SK-N-MC (cell line): ENCODE data around the gene YPEL4.
A peak's percentile ranks its signal among the peaks of the same experiment; 100 is the strongest.
"Not testable (repeated sequence)": the region's sequence is repeated elsewhere in the genome, so short reads cannot be mapped to it uniquely, and the experiment has no call there.

Experiments used
- DNase-seq: peaks from one replicate; pipeline ENCODE4 v3.0.0-alpha.2; 2011; ENCODE audit warnings: low read depth, low spot score
- H3K27ac ChIP-seq: fragments of 200-600 bp; sonication (generic); 2 replicates; pipeline ENCODE4 v1.5.1; 2016; ENCODE audit warnings: mixed run types
- H3K36me3 ChIP-seq: fragments of 200-600 bp; sonication (generic); 2 replicates; pipeline ENCODE4 v1.6.1; 2017; ENCODE audit warnings: antibody characterized with exemption, low read length, mixed read lengths; ENCODE audit not compliant: insufficient read depth
- H3K4me3 ChIP-seq: fragments of 200-600 bp; sonication (generic); 2 replicates; pipeline ENCODE4 v1.5.1; 2016
- H3K9ac ChIP-seq: fragments of 200-600 bp; sonication (generic); 2 replicates; pipeline ENCODE4 v1.8.0; 2017; ENCODE audit warnings: mixed run types, mixed read lengths; ENCODE audit not compliant: insufficient read length
- H3K9me3 ChIP-seq: fragments of 200-600 bp; sonication (generic); 2 replicates; pipeline ENCODE4 v1.6.1; 2017; ENCODE audit warnings: low read depth, mild to moderate bottlenecking, antibody characterized with exemption, low read length, moderate library complexity, mixed read lengths
- EZH2 ChIP-seq: fragments of 200-600 bp; sonication (generic); IDR thresholded peaks from one replicate; pipeline ENCODE4 v1.6.1; 2017; ENCODE audit warnings: antibody characterized with exemption
- FOXP2 ChIP-seq: optimal IDR thresholded peaks from 2 replicates; pipeline ENCODE3; 2011; ENCODE audit warnings: mild to moderate bottlenecking, moderate library complexity; ENCODE audit not compliant: insufficient read depth; ENCODE audit errors: extremely low read length, control extremely low read depth
- POLR2AphosphoS5 ChIP-seq: IDR thresholded peaks from 2 replicates; pipeline ENCODE4 v1.6.1; 2012; ENCODE audit warnings: mild to moderate bottlenecking, low read depth, low read length, borderline replicate concordance

Gene YPEL4

DNA sequence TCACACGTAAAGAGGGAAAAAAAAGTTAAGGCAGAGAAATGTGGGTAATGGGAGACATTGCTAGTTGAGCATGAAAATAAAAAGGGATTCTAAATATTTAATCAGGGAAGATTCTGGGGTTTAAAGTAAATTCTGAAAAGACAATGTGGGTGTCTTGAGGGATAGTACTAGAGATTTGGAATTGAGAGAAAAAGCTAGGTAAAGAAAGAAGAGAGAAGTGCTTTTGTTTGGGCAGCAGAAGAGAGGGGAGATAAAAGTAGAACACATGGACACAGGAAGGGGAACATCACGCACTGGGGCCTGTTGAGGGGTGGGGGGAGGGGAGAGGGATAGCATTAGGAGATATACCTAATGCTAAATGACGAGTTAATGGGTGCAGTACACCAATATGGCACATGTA is 3.5 kb upstream of the YPEL4 start:
- Histone ChIP-seq H3K27ac (no peak overlapping the region), H3K36me3 (no peaks in the 10 kb centered on the region), H3K9me3 (no peaks in the 10 kb centered on the region), H3K9ac (no peak overlapping the region), H3K4me3 (no peak overlapping the region)
- TF ChIP-seq FOXP2 (no peak), EZH2 (no peak), POLR2AphosphoS5 (no peak)
- no peak for DNase-seq

DNA sequence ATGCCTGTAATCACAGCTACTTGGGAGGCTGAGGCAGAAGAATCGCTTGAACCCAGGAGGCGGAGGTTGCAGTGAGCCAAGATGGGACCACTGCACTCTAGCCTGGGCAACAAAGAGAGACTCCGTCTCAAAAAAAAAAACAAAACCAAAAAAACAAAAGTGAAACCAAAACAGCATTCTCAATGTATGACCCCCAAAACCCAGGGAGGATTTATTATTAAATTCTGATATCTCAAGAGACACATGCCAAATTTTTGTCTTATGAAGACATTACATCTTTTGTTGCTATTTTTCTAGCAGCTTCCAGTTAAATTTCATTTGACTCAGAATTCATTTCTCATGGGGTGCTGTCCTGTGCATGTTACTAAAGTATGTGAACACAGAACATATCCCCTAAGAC is 3.0 kb upstream of the YPEL4 start:
- Histone ChIP-seq H3K9ac (no peak overlapping the region), H3K27ac (no peak overlapping the region), H3K36me3 (no peaks in the 10 kb centered on the region), H3K9me3 (no peaks in the 10 kb centered on the region), H3K4me3 (no peak overlapping the region)
- no peak for DNase-seq
- TF ChIP-seq FOXP2 (no peak), EZH2 (no peak), POLR2AphosphoS5 (no peak)

DNA sequence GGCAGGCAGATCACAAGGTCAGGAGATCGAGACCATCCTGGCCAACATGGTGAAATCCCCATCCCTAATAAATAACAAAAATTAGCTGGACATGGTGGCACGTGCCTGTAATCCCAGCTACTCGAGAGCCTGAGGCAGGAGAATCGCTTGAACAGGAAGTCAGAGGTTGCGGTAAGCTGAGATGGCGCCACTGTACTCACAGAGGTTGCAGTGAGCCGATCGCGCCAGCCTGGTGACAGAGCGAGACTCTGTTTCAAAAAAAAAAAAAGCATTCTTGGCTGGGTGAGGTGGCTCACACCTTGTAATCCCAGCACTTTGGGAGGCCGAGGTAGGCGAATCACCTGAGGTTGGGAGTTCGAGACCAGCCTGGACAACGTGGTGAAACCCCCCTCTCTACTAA is 2.5 kb upstream of the YPEL4 start:
- not testable (repeated sequence) for H3K36me3 ChIP-seq, H3K9ac ChIP-seq, H3K27ac ChIP-seq, DNase-seq, H3K4me3 ChIP-seq, H3K9me3 ChIP-seq

DNA sequence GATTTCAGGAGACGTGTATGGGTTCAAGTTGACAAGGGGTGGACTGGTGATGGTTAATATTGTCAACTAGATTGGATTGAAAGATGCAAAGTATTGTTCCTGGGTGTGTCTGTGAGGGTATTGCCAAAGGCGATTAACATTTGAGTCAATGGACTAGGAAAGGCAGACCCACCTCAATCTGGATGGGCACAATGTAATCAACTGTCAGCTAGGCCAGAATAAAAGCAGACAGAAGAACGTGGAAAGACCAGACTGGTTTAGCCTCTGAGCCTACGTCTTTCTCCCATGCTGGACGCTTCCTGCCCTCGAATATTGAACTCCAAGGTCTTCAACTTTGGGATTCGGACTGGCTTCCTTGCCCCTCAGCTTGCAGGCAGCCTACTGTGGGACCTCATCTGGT is 1.7 kb upstream of the YPEL4 start:
- no peaks in the 10 kb centered on the region for H3K36me3 ChIP-seq
- DNase-seq = no peak
- H3K4me3 ChIP-seq = no peak overlapping the region
- TF ChIP-seq EZH2 (no peak), FOXP2 (no peak), POLR2AphosphoS5 (no peak)
- H3K27ac ChIP-seq = no peak overlapping the region
- no peak overlapping the region for H3K9ac ChIP-seq
- no peaks in the 10 kb centered on the region for H3K9me3 ChIP-seq

DNA sequence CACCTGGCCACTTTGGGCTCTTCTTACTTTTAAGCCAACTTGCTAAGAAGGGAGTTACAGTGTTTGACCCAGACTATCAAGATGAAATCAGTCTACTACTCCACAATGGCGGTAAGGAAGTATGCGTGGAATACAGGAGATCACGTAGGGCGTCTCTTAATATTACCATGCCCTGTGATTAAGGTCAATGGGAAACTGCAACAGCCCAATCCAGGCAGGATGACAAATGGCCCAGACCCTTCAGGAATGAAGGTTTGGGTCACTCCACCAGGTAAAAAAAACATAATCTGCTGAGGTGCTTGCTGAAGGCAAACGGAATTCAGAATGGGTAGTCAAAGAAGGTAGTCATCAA is 1.0 kb upstream of the YPEL4 start:
- Histone ChIP-seq H3K36me3 (no peaks in the 10 kb centered on the region), H3K4me3 (no peak overlapping the region), H3K9me3 (no peaks in the 10 kb centered on the region), H3K9ac (no peak overlapping the region), H3K27ac (no peak overlapping the region)
- TF ChIP-seq POLR2AphosphoS5 (no peak), EZH2 (no peak), FOXP2 (no peak)
- DNase-seq = no peak

DNA sequence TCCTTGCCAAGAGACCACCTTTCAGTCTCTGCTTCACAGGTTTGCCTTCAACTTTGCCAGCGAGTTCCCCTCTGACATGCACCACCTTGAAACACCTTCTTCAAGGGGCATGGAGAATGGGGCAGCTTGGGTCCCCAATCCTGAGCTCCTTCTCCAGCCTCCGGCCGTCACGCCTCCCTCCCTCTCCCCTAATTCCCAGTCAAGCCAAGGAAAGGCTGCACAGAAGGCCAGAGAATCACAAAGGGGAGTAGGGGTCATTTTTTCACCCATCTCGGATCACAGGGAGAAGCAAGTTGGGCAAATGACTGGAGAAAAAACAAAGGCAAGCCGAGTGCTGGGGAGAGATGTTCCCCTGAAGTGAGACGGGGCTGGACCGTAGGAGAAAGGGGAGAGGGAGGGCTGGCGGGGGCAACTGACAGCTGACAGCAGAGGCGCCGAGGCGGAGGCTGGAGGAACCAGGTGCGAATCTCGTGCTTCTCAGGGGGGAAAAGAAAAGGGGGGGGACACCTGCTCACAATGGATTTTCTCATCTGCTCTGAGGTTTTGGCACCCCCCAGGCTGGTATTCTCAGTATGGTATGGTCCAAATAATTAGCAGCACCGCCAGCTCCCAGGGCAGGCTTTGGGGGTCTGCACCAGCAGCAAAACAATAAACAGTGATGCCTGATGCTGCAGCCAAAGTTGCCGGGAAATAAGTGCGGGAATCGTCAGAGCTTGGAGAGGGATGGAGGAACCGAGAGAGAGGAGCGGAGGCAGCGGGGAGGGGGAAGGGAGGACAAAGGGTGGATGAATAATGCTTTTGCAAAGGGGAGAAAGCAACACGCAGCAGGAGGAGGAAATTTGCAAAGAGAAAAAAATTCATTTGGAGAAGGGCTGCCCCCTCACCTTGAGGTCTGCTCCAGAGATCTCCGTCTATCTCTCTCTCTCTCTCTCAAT is 644 bp downstream of the YPEL4 start:
- TF ChIP-seq EZH2 (no peak), FOXP2 (no peak), POLR2AphosphoS5 (no peak; the same call in 1 of the 2 replicates)
- Histone ChIP-seq H3K27ac (no peak overlapping the region), H3K4me3 (peak overlapping the region; percentile 47)

DNA sequence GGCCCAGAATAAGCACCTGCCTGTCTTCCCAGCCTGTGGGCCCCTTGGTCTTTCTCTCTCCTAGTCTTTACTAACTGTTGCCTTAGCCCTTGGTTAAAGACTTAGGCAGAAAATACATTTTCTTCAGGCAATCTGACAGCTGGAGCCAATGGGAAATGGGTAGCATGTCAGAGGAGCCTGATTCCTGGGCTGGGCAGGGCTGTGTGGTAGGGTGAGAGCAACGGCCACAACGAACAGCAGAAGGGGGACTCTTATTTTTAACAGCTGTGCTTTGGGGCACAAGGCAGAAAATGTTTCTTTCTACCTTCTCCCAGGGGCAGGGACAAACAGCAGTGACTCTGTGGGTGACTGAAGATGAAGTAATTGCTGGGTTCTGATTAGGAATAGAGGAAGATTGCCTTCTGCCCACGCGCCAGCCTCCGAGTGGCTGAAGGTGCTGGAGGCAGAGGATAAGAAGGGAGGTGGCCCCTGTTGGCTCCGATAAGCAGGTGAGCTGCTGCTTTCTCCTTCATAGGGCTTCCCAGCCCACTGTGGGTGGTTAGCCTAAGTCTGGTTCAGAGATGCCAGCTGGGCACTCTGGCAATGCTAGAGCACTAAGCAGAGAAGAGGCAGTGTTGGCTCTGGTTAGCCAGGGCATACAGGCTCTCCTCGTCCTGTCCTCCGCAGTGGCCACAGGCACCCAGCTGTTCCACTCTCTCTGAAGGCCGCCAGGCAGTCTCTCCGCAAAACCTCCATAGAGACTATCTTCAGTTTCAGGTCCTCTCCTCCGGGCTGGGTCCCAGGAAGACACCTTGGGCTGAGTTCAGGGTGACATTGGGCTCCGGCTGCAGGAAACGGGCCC is 1.5 kb downstream of the YPEL4 start:
- no peak overlapping the region for H3K27ac ChIP-seq
- peak overlapping the region; percentile 47 for H3K4me3 ChIP-seq
- no peak overlapping the region for H3K9ac ChIP-seq

More for the DNA sequence above, 644 bp downstream of the YPEL4 start:
- Histone ChIP-seq H3K9ac (no peak overlapping the region), H3K9me3 (no peaks in the 10 kb centered on the region), H3K36me3 (no peaks in the 10 kb centered on the region)
- no peak for DNase-seq

DNA sequence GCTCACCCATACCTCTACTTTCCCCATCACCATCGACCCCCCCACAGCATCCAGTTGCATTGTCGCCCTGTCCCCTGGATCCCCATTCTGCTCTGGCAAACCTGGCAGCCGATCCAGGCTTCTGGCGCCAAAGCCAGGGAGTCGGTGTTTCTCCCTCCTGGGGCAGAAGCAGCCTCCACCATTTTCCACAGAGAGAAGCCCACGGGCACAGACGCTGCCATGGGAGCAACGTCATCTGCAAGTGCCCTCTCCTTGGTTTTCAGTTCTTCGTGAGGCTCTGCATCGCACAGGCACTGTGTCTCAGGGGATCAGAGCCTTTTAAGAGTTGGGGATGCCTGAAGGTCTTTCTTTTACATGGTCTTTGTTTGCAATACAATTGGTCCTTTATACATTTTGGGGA is 2.3 kb downstream of the YPEL4 start:
- Histone ChIP-seq H3K9ac (no peak overlapping the region), H3K36me3 (no peaks in the 10 kb centered on the region), H3K4me3 (peak overlapping the region; percentile 31), H3K9me3 (no peaks in the 10 kb centered on the region), H3K27ac (no peak overlapping the region)
- no peak for TF ChIP-seq FOXP2
- no peak; the same call in 1 of the 2 replicates for TF ChIP-seq POLR2AphosphoS5
- no peak for TF ChIP-seq EZH2
- DNase-seq = no peak

More for the DNA sequence above, 1.5 kb downstream of the YPEL4 start:
- no peak for DNase-seq
- TF ChIP-seq EZH2 (no peak), POLR2AphosphoS5 (no peak; the same call in 1 of the 2 replicates), FOXP2 (no peak)
- no peaks in the 10 kb centered on the region for H3K36me3 ChIP-seq
- no peaks in the 10 kb centered on the region for H3K9me3 ChIP-seq
